Upper lobe of left lung (tissue), 4 donors: ENCODE results near the gene SELENOO.

Source experiments
- POLR2AphosphoS5 ChIP-seq, 2 donors: sonication (generic); formaldehyde crosslinking; IDR thresholded peaks; one replicate each; pipeline ENCODE4 v1.5.1; 2017; ENCODE audit warnings: antibody characterized with exemption in 2 of 2
- TF ChIP-seq, protein P1 (sequence below), 6 experiments: fragments of 450-650 bp in 4 of 6; fragments of 200-600 bp in 2 of 6; sonication (generic) in 2 of 6; IDR thresholded peaks; one replicate each; pipeline ENCODE4 v1.5.1; 2016 to 2019; ENCODE audit warnings: antibody characterized with exemption in 6 of 6

DNA sequence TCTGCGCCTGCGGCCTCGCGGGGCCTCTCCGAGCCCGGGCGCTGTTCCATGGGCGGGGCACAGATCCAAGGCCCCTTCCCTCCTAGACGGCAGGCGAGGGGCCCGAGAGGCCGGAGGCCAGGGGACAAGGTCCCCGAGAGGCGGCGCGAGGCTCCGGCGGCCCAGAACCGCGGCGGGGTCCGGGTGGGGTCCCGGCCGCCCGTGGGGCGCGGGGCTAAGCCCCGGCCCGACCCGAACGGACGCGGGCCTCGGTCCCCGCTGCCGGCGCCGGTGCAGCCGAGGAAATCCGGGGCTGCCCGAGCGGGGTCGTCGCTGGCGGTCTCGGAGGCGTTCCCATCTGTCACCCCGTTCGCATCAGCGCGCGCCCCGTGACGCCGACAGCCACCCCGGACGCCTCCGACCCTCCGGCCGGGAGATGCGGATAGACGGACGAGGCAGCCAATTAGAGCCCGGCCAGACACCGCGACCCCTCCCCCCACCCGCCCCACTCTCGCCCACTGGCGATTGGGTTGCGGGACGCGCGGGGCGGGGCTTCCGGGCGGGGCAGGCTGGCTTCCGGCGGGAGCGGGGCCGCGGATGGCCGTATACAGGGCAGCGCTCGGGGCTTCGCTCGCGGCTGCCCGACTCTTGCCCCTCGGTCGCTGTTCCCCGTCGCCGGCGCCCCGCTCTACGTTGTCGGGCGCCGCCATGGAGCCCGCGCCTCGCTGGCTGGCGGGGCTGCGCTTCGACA lies at the start of gene SELENOO:
- TF ChIP-seq, protein P1, sequence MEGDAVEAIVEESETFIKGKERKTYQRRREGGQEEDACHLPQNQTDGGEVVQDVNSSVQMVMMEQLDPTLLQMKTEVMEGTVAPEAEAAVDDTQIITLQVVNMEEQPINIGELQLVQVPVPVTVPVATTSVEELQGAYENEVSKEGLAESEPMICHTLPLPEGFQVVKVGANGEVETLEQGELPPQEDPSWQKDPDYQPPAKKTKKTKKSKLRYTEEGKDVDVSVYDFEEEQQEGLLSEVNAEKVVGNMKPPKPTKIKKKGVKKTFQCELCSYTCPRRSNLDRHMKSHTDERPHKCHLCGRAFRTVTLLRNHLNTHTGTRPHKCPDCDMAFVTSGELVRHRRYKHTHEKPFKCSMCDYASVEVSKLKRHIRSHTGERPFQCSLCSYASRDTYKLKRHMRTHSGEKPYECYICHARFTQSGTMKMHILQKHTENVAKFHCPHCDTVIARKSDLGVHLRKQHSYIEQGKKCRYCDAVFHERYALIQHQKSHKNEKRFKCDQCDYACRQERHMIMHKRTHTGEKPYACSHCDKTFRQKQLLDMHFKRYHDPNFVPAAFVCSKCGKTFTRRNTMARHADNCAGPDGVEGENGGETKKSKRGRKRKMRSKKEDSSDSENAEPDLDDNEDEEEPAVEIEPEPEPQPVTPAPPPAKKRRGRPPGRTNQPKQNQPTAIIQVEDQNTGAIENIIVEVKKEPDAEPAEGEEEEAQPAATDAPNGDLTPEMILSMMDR (IDR thresholded peaks at IDR 0.05), result no peak
- TF ChIP-seq POLR2AphosphoS5 (IDR thresholded peaks at IDR 0.05), result peak; percentile 84 to 90
